ENCODE results near the gene PLCH1. TPM values are rescaled to one million over a fixed set of nuclear protein-coding genes. Genes with fewer than 3 reads are reported as not detected.

The PLCH1 gene
- total and polyA plus RNA-seq, 2 of the 8 experiments (the other 6 are each of a cell fraction or from before 2014, with no cell fraction given): 5.8 to 17.2 TPM

- Histone ChIP-seq H3K4ac (replicated peaks; ENCODE audit: insufficient read length, low read depth, low read length) (peak overlapping the region; percentile 79), H3K27ac (ENCODE audit: low read depth, low read length) (no peak overlapping the region), H4K20me1 (replicated peaks in 1 of 2; ENCODE audit: control insufficient read depth in 1 of 2, insufficient read depth in 2 of 2, low read length in 2 of 2) (no peaks in the 10 kb centered on the region), H4K5ac (ENCODE audit: insufficient read length, low read depth, low read length) (no peak overlapping the region), H2BK120ac (replicated peaks; ENCODE audit: low read depth, low read length) (peak overlapping the region; percentile 84), H3K4me1 (replicated peaks in 1 of 4; ENCODE audit: control insufficient read depth in 3 of 4, insufficient read depth in 4 of 4, low read length in 3 of 4) (peaks cover 0 to 27% (median 19%) of the 10 kb centered on the region in 4 experiments; a peak in 5 of 7 replicates), H3K79me1 (ENCODE audit: low read depth, low read length) (no peaks in the 10 kb centered on the region), H2AK5ac (ENCODE audit: low read depth, low read length) (no peak overlapping the region), H4K91ac (replicated peaks; ENCODE audit: insufficient read length, low read length) (peak overlapping the region; percentile 45), H3K23me2 (ENCODE audit: low read depth, low read length) (no peaks in the 10 kb centered on the region), H2AFZ (ENCODE audit: low read length) (no peak overlapping the region), H3K18ac (ENCODE audit: extremely low read depth, low read length) (no peak overlapping the region; the same call in 1 of the 2 replicates), H3K56ac (replicated peaks; ENCODE audit: insufficient read length, low read depth, low read length) (no peak overlapping the region), H3K14ac (ENCODE audit: insufficient read length) (no peak overlapping the region), H3K27me3 (replicated peaks in 1 of 4; ENCODE audit: control insufficient read depth in 3 of 4, extremely low read depth in 1 of 4, insufficient read depth in 3 of 4, low read length in 3 of 4) (peaks cover 0 to 2% (median under 1%) of the 10 kb centered on the region in 4 experiments; a peak in 5 of 7 replicates), H3K36me3 (ENCODE audit: control insufficient read depth in 2 of 4, insufficient read depth in 4 of 4, low read length in 3 of 4) (peaks cover 0 to 4% (median 0%) of the 10 kb centered on the region in 4 experiments; a peak in 1 of 8 replicates), H2BK15ac (ENCODE audit: low read length) (no peak overlapping the region), H2BK5ac (ENCODE audit: low read depth, low read length) (peak overlapping the region; percentile 79; the same call in 1 of the 2 replicates), H4K8ac (ENCODE audit: extremely low read depth, insufficient read depth, low read length) (no peak overlapping the region), H2BK20ac (ENCODE audit: low read length) (peak overlapping the region; percentile 37; the same call in 1 of the 2 replicates), H3K4me2 (ENCODE audit: insufficient read depth in 1 of 2, low read depth in 2 of 2, low read length in 2 of 2) (peak overlapping the region; percentile 49 to 59), H3K79me2 (ENCODE audit: control insufficient read depth in 1 of 2, insufficient read depth in 2 of 2, low read length in 2 of 2) (no peaks in the 10 kb centered on the region), H2BK12ac (ENCODE audit: low read depth, low read length) (no peak overlapping the region), H3K23ac (ENCODE audit: insufficient read length) (no peak overlapping the region), H3K9me3 (ENCODE audit: insufficient read depth in 2 of 2, low read depth in 1 of 2, low read length in 1 of 2) (peaks cover 4% of the 10 kb centered on the region in 2 experiments; a peak in 3 of 4 replicates), H3K4me3 (ENCODE audit: extremely low read depth in 1 of 4, insufficient read depth in 2 of 4, low read depth in 3 of 4, low read length in 4 of 4) (peak overlapping the region in 1 of 4 experiments; percentile 40; a peak in 1 of 8 replicates), H3K9ac (replicated peaks in 1 of 4; ENCODE audit: extremely low read depth in 1 of 4, low read depth in 3 of 4, low read length in 3 of 4) (no peak overlapping the region)
- DNase-seq (ENCODE audit: low read depth in 1 of 2, low spot score in 2 of 2): no peak
- POLR2A ChIA-PET (ENCODE audit: partially characterized antibody): no interaction called here
- FAIRE-seq: no peak
- WGBS, 2 experiments (ENCODE audit: extremely low coverage in 1 of 2, insufficient coverage in 1 of 2, insufficient read length in 1 of 2, insufficient replicate concordance in 2 of 2, low coverage in 1 of 2, low lambda C conversion rate in 2 of 2, missing lambda C conversion rate in 1 of 2): 9% methylated on average over 5 of the region's 5 CpGs; no CpG with 5 or more reads in 1 of the 2 experiments
- CTCF ChIA-PET (ENCODE audit: partially characterized antibody): interaction anchor here (1.4 kb wide), 1 partner anchor 11 kb away, joined by 3 read pairs; no protein-coding TSS in a partner anchor
- TF ChIP-seq NANOG (IDR thresholded peaks at IDR 0.05; ENCODE audit: insufficient read depth, low read depth, low read length, poor library complexity, severe bottlenecking): peak; percentile 17
- 0 out of 2 replicates have a peak, but pooled peaks have one; percentile 13 for TF ChIP-seq MAFK (IDR thresholded peaks at IDR 0.05; ENCODE audit: low read depth, low read length)
- no peak for TF ChIP-seq POLR2AphosphoS5 (IDR thresholded peaks at IDR 0.05; ENCODE audit: low read depth, low read length)
- 0 out of 3 replicates have a peak, but pooled peaks of 1 of the 2 experiments have one; percentile 34 for TF ChIP-seq EP300 (IDR thresholded peaks at IDR 0.05; ENCODE audit: borderline replicate concordance in 1 of 2, low read depth in 2 of 2, low read length in 2 of 2)
- no peak for TF ChIP-seq TAF7 (optimal IDR thresholded peaks at IDR 0.05; ENCODE audit: borderline replicate concordance, low read depth, low read length)
- TF ChIP-seq BACH1 (IDR thresholded peaks at IDR 0.05; ENCODE audit: low read length): 0 out of 2 replicates have a peak, but pooled peaks have one; percentile 13
- no peak for TF ChIP-seq GTF2F1 (IDR thresholded peaks at IDR 0.05; ENCODE audit: borderline replicate concordance, low read depth, low read length)
- peak in 1 of 2 experiments; percentile 48; a peak in 1 of 4 replicates for TF ChIP-seq HDAC2 (IDR thresholded peaks at IDR 0.05; ENCODE audit: borderline replicate concordance in 1 of 2, low read depth in 2 of 2, low read length in 2 of 2)
- 0 out of 2 replicates have a peak, but pooled peaks have one; percentile 30 for TF ChIP-seq TCF12 (IDR thresholded peaks at IDR 0.05; ENCODE audit: low read depth, low read length)
Observed at GRCh38 chr3:155369244-155369643, 375.6 kb downstream of the PLCH1 start.

Data from H1 (cell line).